ENCODE data around the gene BSDC1.
"Not testable (repeated sequence)": the region's sequence is repeated elsewhere in the genome, so short reads cannot be mapped to it uniquely, and the experiment has no call there.

The BSDC1 gene

GRCh38 chr1:32400876-32401631, 6.8 kb upstream of the BSDC1 start:
- Histone ChIP-seq H3K27me3 (ENCODE audit: insufficient read depth, insufficient read length) (no peaks in the 10 kb centered on the region), H3K36me3 (ENCODE audit: insufficient read depth, insufficient read length, low read length) (no peaks in the 10 kb centered on the region), H3K4me3 (ENCODE audit: insufficient read length, low read depth) (no peak overlapping the region), H3K9me3 (ENCODE audit: insufficient read depth, low read length) (peaks cover 7% of the 10 kb centered on the region; the same call in 1 of the 2 replicates), H3K9ac (ENCODE audit: insufficient read length, low read depth) (peak overlapping the region; percentile 34), H3K4me1 (ENCODE audit: insufficient read depth, insufficient read length) (peaks cover 4% of the 10 kb centered on the region)
- TF ChIP-seq SUZ12 (IDR thresholded peaks at IDR 0.05; ENCODE audit: extremely low read depth, insufficient read depth, insufficient read length) (no peak), ZNF274 (IDR thresholded peaks at IDR 0.05; ENCODE audit: low read depth, low read length) (no peak), YY1 (IDR thresholded peaks at IDR 0.05; ENCODE audit: insufficient read depth, insufficient read length) (no peak)
- peak; percentile 86 for DNase-seq (ENCODE audit: low read depth, low spot score)

- Histone ChIP-seq H3K9me3 (ENCODE audit: insufficient read depth, low read length) (peaks cover 7% of the 10 kb centered on the region; the same call in 1 of the 2 replicates), H3K4me3 (ENCODE audit: insufficient read length, low read depth) (no peak overlapping the region), H3K27me3 (ENCODE audit: insufficient read depth, insufficient read length) (no peaks in the 10 kb centered on the region), H3K4me1 (ENCODE audit: insufficient read depth, insufficient read length) (peaks cover 4% of the 10 kb centered on the region), H3K9ac (ENCODE audit: insufficient read length, low read depth) (no peak overlapping the region), H3K36me3 (ENCODE audit: insufficient read depth, insufficient read length, low read length) (no peaks in the 10 kb centered on the region)
- DNase-seq (ENCODE audit: low read depth, low spot score), result no peak
- TF ChIP-seq ZNF274 (IDR thresholded peaks at IDR 0.05; ENCODE audit: low read depth, low read length), result no peak
- TF ChIP-seq SUZ12 (IDR thresholded peaks at IDR 0.05; ENCODE audit: extremely low read depth, insufficient read depth, insufficient read length), result no peak
- no peak for TF ChIP-seq YY1 (IDR thresholded peaks at IDR 0.05; ENCODE audit: insufficient read depth, insufficient read length)
Observed at GRCh38 chr1:32399843-32400242, 5.6 kb upstream of the BSDC1 start.

GRCh38 chr1:32398401-32398800, 4.2 kb upstream of the BSDC1 start:
- DNase-seq (ENCODE audit: low read depth, low spot score), result no peak
- Histone ChIP-seq H3K4me3 (ENCODE audit: insufficient read length, low read depth) (no peak overlapping the region), H3K36me3 (ENCODE audit: insufficient read depth, insufficient read length, low read length) (peaks cover 1% of the 10 kb centered on the region), H3K4me1 (ENCODE audit: insufficient read depth, insufficient read length) (peaks cover 4% of the 10 kb centered on the region), H3K9me3 (ENCODE audit: insufficient read depth, low read length) (peaks cover 7% of the 10 kb centered on the region; the same call in 1 of the 2 replicates), H3K27me3 (ENCODE audit: insufficient read depth, insufficient read length) (no peaks in the 10 kb centered on the region), H3K9ac (ENCODE audit: insufficient read length, low read depth) (no peak overlapping the region)
- no peak for TF ChIP-seq ZNF274 (IDR thresholded peaks at IDR 0.05; ENCODE audit: low read depth, low read length)
- no peak for TF ChIP-seq SUZ12 (IDR thresholded peaks at IDR 0.05; ENCODE audit: extremely low read depth, insufficient read depth, insufficient read length)
- no peak for TF ChIP-seq YY1 (IDR thresholded peaks at IDR 0.05; ENCODE audit: insufficient read depth, insufficient read length)

- H3K27me3 ChIP-seq (ENCODE audit: insufficient read depth, insufficient read length); DNase-seq (ENCODE audit: low read depth, low spot score); H3K9me3 ChIP-seq (ENCODE audit: insufficient read depth, low read length): not testable (repeated sequence)
Observed at GRCh38 chr1:32396524-32396923, 2.3 kb upstream of the BSDC1 start.

GRCh38 chr1:32394890-32395432, 720 bp upstream of the BSDC1 start:
- Histone ChIP-seq H3K36me3 (ENCODE audit: insufficient read depth, insufficient read length, low read length) (peaks cover 34% of the 10 kb centered on the region), H3K27me3 (ENCODE audit: insufficient read depth, insufficient read length) (no peaks in the 10 kb centered on the region), H3K9me3 (ENCODE audit: insufficient read depth, low read length) (peaks cover 7% of the 10 kb centered on the region; the same call in 1 of the 2 replicates), H3K4me1 (ENCODE audit: insufficient read depth, insufficient read length) (no peaks in the 10 kb centered on the region), H3K9ac (ENCODE audit: insufficient read length, low read depth) (peak overlapping the region; percentile 88), H3K4me3 (ENCODE audit: insufficient read length, low read depth) (peak overlapping the region; percentile 77)
- no peak for TF ChIP-seq SUZ12 (IDR thresholded peaks at IDR 0.05; ENCODE audit: extremely low read depth, insufficient read depth, insufficient read length)
- TF ChIP-seq YY1 (IDR thresholded peaks at IDR 0.05; ENCODE audit: insufficient read depth, insufficient read length), result no peak
- no peak for TF ChIP-seq ZNF274 (IDR thresholded peaks at IDR 0.05; ENCODE audit: low read depth, low read length)
- DNase-seq (ENCODE audit: low read depth, low spot score), result peak; percentile 28

More at GRCh38 chr1:32396524-32396923, 2.3 kb upstream of the BSDC1 start:
- H3K36me3 ChIP-seq (ENCODE audit: insufficient read depth, insufficient read length, low read length), result peaks cover 19% of the 10 kb centered on the region
- H3K9ac ChIP-seq (ENCODE audit: insufficient read length, low read depth); H3K4me3 ChIP-seq (ENCODE audit: insufficient read length, low read depth); H3K4me1 ChIP-seq (ENCODE audit: insufficient read depth, insufficient read length): not testable (repeated sequence)

GRCh38 chr1:32393832-32394140, 455 bp downstream of the BSDC1 start:
- peak overlapping the region; percentile 98 for H3K4me3 ChIP-seq (ENCODE audit: insufficient read length, low read depth)
- H3K27me3 ChIP-seq (ENCODE audit: insufficient read depth, insufficient read length), result no peaks in the 10 kb centered on the region
- no peak for DNase-seq (ENCODE audit: low read depth, low spot score)
- peaks cover 44% of the 10 kb centered on the region for H3K36me3 ChIP-seq (ENCODE audit: insufficient read depth, insufficient read length, low read length)
- H3K9me3 ChIP-seq (ENCODE audit: insufficient read depth, low read length), result peaks cover 7% of the 10 kb centered on the region; the same call in 1 of the 2 replicates
- H3K4me1 ChIP-seq (ENCODE audit: insufficient read depth, insufficient read length), result no peaks in the 10 kb centered on the region
- TF ChIP-seq YY1 (IDR thresholded peaks at IDR 0.05; ENCODE audit: insufficient read depth, insufficient read length), result no peak
- no peak for TF ChIP-seq SUZ12 (IDR thresholded peaks at IDR 0.05; ENCODE audit: extremely low read depth, insufficient read depth, insufficient read length)
- TF ChIP-seq ZNF274 (IDR thresholded peaks at IDR 0.05; ENCODE audit: low read depth, low read length), result no peak
- peak overlapping the region; percentile 98 for H3K9ac ChIP-seq (ENCODE audit: insufficient read length, low read depth)

GRCh38 chr1:32393136-32393535, 1.1 kb downstream of the BSDC1 start:
- Histone ChIP-seq H3K4me1 (ENCODE audit: insufficient read depth, insufficient read length) (no peaks in the 10 kb centered on the region), H3K9me3 (ENCODE audit: insufficient read depth, low read length) (peaks cover 7% of the 10 kb centered on the region; the same call in 1 of the 2 replicates), H3K36me3 (ENCODE audit: insufficient read depth, insufficient read length, low read length) (peaks cover 51% of the 10 kb centered on the region), H3K9ac (ENCODE audit: insufficient read length, low read depth) (peak overlapping the region; percentile 98), H3K27me3 (ENCODE audit: insufficient read depth, insufficient read length) (no peaks in the 10 kb centered on the region), H3K4me3 (ENCODE audit: insufficient read length, low read depth) (peak overlapping the region; percentile 98)
- TF ChIP-seq YY1 (IDR thresholded peaks at IDR 0.05; ENCODE audit: insufficient read depth, insufficient read length) (no peak), ZNF274 (IDR thresholded peaks at IDR 0.05; ENCODE audit: low read depth, low read length) (no peak), SUZ12 (IDR thresholded peaks at IDR 0.05; ENCODE audit: extremely low read depth, insufficient read depth, insufficient read length) (no peak)
- no peak for DNase-seq (ENCODE audit: low read depth, low spot score)
